GM10266 (cell line): ENCODE measurements around the gene DUS4L.

ENCODE experiments used
- DNase-seq: peaks from one replicate; pipeline ENCODE4 v3.0.0; 2012; ENCODE audit errors: extremely low spot score
- TF ChIP-seq, protein P1 (sequence below): IDR thresholded peaks from 2 replicates; pipeline ENCODE4 v1.5.1; 2012; ENCODE audit warnings: mild to moderate bottlenecking, low read depth; ENCODE audit not compliant: control insufficient read depth, insufficient read depth; ENCODE audit errors: missing control alignments

DUS4L gene

DNA sequence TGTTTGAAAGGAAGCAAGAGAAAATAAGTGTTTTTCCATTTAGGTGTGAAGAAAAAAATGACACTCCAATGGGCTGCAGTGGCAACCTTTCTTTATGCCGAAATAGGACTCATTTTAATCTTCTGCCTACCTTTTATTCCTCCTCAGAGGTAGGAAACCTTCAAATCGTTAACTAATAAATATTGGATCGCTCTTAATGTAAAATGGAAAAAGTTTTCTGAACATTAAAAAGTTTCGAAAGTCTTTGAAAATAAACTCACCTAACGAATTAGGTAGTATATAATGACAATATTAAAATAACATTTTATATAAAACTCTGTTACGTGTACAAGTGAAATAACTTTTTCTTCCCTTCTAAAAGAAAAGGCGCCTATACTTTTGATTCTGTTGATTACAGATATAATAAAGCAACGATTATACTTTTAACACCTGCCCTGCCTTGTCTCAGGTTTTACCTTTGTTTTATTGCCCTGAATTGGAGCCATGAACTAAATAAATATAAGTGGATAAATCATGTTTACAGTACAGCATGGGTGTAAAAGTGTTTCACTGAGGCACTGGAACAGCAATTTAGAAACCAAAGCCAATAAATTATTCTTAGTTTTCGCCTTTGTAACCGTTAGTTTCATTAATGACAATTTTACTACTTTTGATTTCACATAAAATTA is 17.1 kb downstream of the DUS4L start:
- TF ChIP-seq, protein P1, sequence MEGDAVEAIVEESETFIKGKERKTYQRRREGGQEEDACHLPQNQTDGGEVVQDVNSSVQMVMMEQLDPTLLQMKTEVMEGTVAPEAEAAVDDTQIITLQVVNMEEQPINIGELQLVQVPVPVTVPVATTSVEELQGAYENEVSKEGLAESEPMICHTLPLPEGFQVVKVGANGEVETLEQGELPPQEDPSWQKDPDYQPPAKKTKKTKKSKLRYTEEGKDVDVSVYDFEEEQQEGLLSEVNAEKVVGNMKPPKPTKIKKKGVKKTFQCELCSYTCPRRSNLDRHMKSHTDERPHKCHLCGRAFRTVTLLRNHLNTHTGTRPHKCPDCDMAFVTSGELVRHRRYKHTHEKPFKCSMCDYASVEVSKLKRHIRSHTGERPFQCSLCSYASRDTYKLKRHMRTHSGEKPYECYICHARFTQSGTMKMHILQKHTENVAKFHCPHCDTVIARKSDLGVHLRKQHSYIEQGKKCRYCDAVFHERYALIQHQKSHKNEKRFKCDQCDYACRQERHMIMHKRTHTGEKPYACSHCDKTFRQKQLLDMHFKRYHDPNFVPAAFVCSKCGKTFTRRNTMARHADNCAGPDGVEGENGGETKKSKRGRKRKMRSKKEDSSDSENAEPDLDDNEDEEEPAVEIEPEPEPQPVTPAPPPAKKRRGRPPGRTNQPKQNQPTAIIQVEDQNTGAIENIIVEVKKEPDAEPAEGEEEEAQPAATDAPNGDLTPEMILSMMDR = no peak
- no peak for DNase-seq

DNA sequence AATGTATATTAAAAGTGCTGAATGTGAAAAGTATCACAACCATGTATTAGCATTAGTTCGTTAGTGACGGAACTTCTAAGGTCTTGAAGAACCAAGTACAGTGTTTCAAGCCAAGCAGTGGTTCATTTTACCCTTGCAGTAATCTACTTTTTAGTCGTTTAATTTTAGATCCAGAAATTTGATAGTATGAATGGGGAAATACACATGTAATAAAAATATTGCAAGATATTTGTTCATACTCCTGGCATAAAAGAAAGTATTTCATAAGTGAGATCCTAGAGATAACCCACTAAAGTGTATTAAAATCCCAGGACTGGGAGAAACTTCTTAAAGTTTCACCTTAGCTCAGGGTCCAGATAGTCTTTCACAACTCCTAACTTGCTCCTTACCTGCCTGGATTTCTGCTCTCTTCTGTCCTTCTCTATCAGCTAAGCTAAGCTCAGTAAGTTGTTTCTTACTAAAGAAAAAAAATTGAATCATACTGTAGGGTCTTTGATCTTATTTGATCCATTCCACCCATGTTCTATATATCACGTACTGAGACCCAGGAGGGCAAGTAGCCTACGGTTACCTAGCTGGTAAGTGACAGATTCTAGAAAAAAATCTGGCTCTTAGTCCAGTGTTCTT is 17.7 kb downstream of the DUS4L start:
- TF ChIP-seq, protein P1 = no peak
- no peak for DNase-seq

DNA sequence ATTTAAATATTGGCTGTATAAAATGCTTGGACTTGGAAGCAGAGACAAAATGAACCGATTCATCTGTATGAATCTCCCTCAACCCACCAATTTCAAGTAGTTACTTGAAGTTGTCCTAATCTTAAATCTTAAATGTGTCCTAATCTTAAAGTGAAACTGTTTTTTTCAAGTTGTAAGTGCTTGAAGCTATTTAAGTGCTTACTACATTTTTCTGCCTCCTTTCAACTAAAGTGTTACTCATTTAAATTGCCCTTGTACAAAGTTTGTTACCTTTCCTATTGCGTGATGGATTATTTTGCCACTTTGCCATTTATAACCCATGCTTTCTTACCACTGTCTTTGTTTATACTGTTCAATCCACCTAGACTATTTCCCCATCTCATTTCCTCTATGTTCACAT is 19.1 kb downstream of the DUS4L start:
- no peak for DNase-seq
- TF ChIP-seq, protein P1 = no peak

DNA sequence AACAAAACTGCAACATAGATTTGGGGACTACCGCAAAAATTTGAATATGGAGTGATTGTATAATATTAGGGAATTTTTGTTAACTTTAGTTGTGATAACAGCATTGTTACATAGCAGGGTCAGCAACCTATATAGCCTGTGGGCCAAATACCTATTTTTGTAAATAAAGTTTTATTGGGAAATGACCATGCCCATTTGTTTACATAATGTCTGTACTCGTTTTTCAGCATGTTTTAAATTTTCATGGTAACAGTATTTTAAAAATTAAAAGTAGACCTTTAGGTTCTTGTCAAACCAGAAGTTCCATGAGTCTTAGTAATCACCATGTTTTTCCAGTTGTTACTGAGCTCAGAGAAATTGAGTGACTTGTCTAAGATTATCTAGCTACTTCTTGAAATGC is 20.9 kb downstream of the DUS4L start:
- no peak for DNase-seq

DNA sequence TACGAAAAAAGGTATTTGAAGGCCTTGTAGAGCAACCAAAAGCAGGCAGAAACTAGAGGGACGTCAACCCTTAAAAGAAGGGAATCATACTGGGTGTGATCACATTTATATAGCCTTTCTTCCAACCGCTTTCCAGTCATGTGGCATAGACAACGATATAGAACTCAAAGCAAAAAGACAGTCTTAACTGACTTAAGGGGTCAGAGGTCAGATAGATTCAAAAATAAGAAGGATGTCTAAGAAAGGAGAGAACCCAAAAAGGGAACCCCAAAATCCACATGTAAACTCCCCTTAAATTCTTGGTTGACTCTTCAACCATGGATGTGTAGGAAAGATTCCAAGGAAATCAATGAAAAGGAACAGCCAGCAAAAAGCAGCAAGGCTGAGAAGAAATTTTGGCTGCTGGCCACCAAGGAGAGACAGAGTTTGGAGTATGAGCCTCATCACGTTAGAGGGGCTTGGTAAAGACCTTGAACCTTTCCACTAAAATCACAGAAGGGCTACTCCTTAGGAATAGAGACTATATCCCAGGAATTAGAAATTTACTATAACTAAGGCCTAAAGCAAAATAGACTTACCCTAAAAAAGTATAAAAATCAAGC is 24.9 kb downstream of the DUS4L start:
- TF ChIP-seq, protein P1 = no peak

More for the DNA sequence above, 20.9 kb downstream of the DUS4L start:
- TF ChIP-seq, protein P1 = no peak

DNA sequence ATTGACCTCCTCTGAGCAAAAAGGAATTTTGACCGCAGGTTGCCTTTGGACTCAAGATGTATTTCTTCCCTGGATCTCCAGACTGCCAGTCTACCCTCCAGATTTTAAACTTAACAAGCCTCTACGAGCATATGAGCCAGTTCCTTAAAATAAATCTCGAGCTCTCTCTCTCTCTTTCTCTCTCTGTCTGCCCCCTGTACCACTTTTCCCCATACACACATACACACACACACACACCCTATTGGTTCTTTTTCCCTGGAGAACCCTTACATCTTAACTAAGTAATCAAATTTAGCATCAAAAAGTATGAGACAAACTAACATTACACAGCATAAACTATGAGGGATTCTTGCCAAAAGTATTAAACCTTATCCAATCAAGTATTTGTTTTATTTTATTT is 27.6 kb downstream of the DUS4L start:
- DNase-seq = no peak
- TF ChIP-seq, protein P1 = no peak

More for the DNA sequence above, 24.9 kb downstream of the DUS4L start:
- no peak for DNase-seq
